ENCODE results near the gene SEPTIN7. TPM values are rescaled to one million over a fixed set of nuclear protein-coding genes. Genes with fewer than 3 reads are reported as not detected.

SEPTIN7 gene
- total RNA-seq, 8 experiments from 2014 or later = 152 to 403 (median 227) TPM

DNA sequence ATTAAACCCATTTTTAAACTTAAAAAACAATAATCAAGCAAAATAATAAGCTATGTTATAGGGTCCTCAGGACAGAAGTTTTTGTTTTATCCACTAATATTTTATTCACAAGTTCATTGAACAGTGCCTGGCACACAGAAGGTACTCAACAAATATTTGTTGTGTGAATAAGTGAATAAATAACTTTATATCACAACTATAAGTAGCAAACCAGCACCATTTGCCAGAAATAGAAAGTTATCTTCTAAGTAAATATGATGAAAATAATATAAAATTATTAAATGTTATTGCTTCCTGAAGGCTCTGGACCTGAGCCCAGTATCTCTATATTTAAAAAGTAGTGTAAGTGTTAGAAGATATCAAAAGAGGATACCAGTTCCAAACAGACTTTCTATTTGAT, 29.1 kb upstream of the SEPTIN7 start:
- Histone ChIP-seq H3K4me3 (no peak overlapping the region), H3K4me1 (replicated peaks in 1 of 2) (no peaks in the 10 kb centered on the region), H3K27ac (no peak overlapping the region)
- no peak for ATAC-seq (replicated peaks in 6 of 8)
- in situ Hi-C loops (cut with MboI; ENCODE audit: low pct_unique_long_range_greater_than_20kb in 2 of 9, low sequenced_read_pairs in 9 of 9, unreplicated experiment in 9 of 9) = no loop called here

DNA sequence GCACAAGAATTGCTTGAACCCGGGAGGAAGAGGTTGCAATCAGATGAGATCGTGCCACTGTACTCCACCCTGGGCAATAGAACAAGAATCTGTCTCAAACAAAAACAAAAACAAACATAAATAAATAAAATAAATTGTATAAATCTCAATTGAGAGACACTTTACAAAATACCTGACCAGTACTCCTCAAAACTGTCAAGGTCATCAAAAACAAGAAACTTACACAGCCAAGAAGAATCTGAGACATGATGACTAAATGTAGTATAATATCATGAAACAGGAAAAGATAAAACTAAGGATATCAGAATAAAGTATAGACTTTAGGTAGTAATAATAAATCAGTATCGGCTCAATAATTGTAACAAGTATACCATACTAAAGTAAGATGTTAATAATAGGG, 26.9 kb upstream of the SEPTIN7 start:
- Histone ChIP-seq H3K27ac (no peak overlapping the region), H3K4me1 (replicated peaks in 1 of 2) (no peaks in the 10 kb centered on the region), H3K4me3 (no peak overlapping the region)
- ATAC-seq (replicated peaks in 6 of 8) = no peak
- 57 to 100% (median 86%) methylated on average over 1 to 3 of the region's 3 CpGs for WGBS, 10 experiments
- in situ Hi-C loops (cut with MboI; ENCODE audit: low pct_unique_long_range_greater_than_20kb in 2 of 9, low sequenced_read_pairs in 9 of 9, unreplicated experiment in 9 of 9) = no loop called here

DNA sequence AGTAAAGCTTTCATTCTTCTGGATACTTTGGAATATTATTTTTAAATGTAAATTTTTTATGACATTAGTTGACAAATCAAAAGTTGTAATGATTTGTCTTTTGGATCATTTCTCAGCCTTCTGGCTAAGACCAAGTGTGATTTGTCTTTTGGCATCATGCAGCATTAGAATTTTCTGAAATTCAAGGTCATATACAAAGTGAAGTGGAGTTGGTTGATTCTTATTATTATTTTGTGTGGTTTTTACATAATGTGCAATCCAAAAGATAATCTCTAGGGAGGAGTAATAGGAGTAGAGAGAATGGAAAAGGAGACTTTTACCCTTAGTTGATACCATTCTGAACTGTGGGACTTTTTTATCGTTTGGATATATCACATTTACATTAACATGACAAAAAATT, 24.2 kb upstream of the SEPTIN7 start:
- no peak overlapping the region for H3K27ac ChIP-seq
- ATAC-seq (replicated peaks in 6 of 8) = no peak
- 33 to 100% (median 74%) methylated on average over 1 of the region's 1 CpG; no CpG with 5 or more reads in 4 of the 10 experiments for WGBS, 10 experiments
- H3K4me1 ChIP-seq (replicated peaks in 1 of 2) = no peaks in the 10 kb centered on the region
- in situ Hi-C loops (cut with MboI; ENCODE audit: low pct_unique_long_range_greater_than_20kb in 2 of 9, low sequenced_read_pairs in 9 of 9, unreplicated experiment in 9 of 9) = no loop called here
- H3K4me3 ChIP-seq = no peak overlapping the region

DNA sequence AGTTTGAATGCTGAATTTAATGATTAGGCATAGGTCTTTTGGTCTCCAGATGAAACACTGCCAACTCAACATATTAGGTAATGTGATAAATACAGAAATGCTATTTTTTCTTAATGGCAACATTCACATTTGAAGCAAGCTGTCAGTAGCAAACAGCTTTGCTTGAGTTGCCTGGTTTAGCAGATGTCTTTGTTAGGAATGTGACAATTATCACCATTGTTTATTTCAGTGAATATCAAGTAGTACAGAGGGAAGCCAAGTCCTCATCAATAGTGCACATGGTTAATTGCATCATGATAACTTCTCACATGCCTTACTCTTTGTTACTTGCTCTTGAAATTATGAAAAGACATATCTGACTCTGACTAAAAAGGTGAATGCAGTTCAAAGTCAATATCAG, 23.7 kb upstream of the SEPTIN7 start:
- no peaks in the 10 kb centered on the region for H3K4me1 ChIP-seq (replicated peaks in 1 of 2)
- no peak overlapping the region for H3K4me3 ChIP-seq
- in situ Hi-C loops (cut with MboI; ENCODE audit: low pct_unique_long_range_greater_than_20kb in 2 of 9, low sequenced_read_pairs in 9 of 9, unreplicated experiment in 9 of 9) = no loop called here
- no peak overlapping the region for H3K27ac ChIP-seq
- no peak for ATAC-seq (replicated peaks in 6 of 8)

DNA sequence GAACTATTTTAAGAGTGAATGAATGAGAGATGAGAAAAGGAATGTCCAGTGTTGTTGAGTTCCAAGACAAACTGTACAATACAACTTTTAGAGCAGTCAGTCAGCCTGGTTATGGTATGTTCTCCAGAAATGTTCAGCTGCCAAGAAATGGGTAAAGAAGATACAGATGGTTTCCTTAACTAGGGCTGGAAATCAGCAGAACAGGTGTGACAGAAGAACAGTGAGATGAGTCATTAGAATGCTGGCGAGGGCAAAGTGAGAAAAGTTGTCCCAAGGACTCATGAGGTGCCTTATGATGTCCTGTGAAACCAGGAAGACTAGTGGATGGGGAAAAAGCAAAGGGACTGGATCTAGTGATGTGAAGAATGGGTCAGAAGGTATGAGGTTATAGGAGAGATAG, 20.8 kb upstream of the SEPTIN7 start:
- no peak for ATAC-seq (replicated peaks in 6 of 8)
- in situ Hi-C loops (cut with MboI; ENCODE audit: low pct_unique_long_range_greater_than_20kb in 2 of 9, low sequenced_read_pairs in 9 of 9, unreplicated experiment in 9 of 9) = no loop called here
- H3K27ac ChIP-seq = no peak overlapping the region
- no peaks in the 10 kb centered on the region for H3K4me1 ChIP-seq (replicated peaks in 1 of 2)
- WGBS, 10 experiments = 17 to 91% (median 68%) methylated on average over 1 of the region's 1 CpG; no CpG with 5 or more reads in 4 of the 10 experiments
- H3K4me3 ChIP-seq = no peak overlapping the region

DNA sequence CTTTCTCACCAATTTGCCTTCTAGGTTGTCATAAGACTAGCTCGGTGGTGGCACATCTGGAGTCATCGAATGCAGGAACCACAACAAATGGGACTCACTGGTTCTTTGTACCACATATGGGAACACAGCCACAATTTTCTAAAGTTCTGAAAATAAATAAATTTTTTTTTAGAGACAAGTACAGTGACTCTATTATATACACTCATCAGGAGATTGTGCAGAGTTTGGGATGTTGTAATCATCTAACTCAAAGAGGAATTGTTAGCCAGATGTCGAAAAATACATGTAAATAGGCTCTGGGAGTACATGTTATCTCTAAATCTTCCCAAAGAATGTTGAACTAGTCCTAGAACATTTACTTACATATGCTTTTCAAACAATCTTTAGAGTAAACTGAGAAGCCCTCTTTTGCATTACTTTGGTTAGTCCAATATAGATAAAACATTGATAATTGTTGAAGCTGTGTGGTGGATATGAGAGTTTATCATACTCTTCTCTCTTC, 19.6 kb upstream of the SEPTIN7 start:
- no peaks in the 10 kb centered on the region for H3K4me1 ChIP-seq (replicated peaks in 1 of 2)
- H3K27ac ChIP-seq = no peak overlapping the region
- no peak overlapping the region for H3K4me3 ChIP-seq
- peak in 2 of 8 experiments; percentile 40 to 47 for ATAC-seq (replicated peaks in 6 of 8)
- 0 to 100% (median 86%) methylated on average over 1 to 3 of the region's 3 CpGs; no CpG with 5 or more reads in 3 of the 10 experiments for WGBS, 10 experiments
- in situ Hi-C loops (cut with MboI; ENCODE audit: low pct_unique_long_range_greater_than_20kb in 2 of 9, low sequenced_read_pairs in 9 of 9, unreplicated experiment in 9 of 9) = no loop called here

DNA sequence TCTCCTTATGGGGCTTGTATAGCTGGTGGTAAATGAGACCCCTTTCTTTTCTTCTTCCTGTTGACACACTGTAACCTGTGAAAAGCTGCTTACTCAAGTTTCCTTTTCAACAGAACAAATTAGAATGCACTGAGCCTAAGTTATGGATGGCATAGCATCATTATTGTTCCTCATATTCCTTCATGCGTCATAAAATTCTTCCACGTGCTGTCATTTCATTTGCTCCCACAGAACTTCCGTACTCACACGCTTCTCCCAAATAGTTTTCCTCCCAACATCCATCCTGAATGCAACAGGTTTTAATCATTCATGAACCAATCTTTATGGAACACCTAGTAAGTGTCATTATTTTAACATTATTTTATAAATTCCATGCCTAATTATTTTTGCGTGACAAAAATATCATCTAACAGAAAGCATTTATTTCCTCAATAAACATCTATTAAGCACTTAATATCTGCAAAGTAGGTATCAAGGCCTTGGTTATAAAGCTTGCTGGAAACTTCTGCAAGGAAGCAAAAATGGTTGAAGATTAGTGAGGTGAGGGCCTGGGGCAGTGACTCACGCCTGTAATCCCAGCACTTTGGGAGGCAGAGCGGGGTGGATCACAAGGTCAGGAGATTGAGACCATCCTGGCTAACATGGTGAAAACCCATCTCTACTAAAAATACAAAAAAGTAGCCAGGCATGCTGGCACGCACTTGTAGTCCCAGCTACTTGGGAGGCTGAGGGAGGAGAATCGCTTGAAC, 18.9 kb upstream of the SEPTIN7 start:
- Histone ChIP-seq H3K4me1 (replicated peaks in 1 of 2) (no peaks in the 10 kb centered on the region), H3K27ac (no peak overlapping the region), H3K4me3 (no peak overlapping the region)
- in situ Hi-C loops (cut with MboI; ENCODE audit: low pct_unique_long_range_greater_than_20kb in 2 of 9, low sequenced_read_pairs in 9 of 9, unreplicated experiment in 9 of 9) = no loop called here
- 70 to 97% (median 91%) methylated on average over 3 to 8 of the region's 9 CpGs for WGBS, 10 experiments
- ATAC-seq (replicated peaks in 6 of 8) = no peak

DNA sequence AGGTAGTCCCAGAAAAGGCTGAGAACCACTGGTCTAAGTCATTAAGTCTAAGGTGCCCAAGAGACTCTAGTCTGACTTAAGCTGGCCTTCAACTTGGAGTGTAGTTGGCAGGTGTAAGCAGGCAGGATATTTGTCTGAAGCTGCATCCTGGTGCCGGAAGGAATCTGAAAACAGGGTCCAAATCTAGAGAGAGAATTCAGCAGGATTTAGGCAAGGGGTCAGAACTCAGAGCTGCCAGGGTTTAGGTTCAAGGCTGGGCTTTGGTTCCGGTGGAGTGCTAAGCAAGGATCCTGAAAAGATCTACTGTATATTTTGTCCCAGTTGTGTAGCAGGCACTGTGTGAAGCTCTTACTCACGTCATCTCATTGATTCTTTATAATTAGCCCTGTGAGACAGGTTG, 16.5 kb upstream of the SEPTIN7 start:
- no peak overlapping the region for H3K4me3 ChIP-seq
- in situ Hi-C loops (cut with MboI; ENCODE audit: low pct_unique_long_range_greater_than_20kb in 2 of 9, low sequenced_read_pairs in 9 of 9, unreplicated experiment in 9 of 9) = no loop called here
- ATAC-seq (replicated peaks in 6 of 8) = no peak
- 42 to 100% (median 87%) methylated on average over 2 to 3 of the region's 3 CpGs; no CpG with 5 or more reads in 4 of the 10 experiments for WGBS, 10 experiments
- no peaks in the 10 kb centered on the region for H3K4me1 ChIP-seq (replicated peaks in 1 of 2)
- no peak overlapping the region for H3K27ac ChIP-seq

DNA sequence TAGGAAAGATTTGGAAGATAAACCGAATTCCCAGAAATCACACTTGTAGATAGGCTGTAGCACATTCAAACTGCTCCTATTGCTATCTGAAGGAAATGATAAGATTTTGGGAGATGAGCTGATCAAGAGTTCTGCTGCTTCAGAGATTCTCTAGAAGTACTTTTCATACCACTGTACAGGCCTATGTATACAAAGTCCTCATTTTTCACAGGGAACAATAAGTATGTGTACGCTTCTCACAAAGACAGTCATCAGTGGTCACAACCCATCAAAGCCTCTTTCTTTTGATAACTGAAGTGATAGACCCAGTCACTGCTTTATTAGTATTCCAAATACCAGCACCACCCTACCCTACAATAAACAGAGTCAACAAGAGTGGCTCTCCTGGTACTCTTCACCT, 15.6 kb upstream of the SEPTIN7 start:
- Histone ChIP-seq H3K4me1 (replicated peaks in 1 of 2) (no peaks in the 10 kb centered on the region), H3K4me3 (no peak overlapping the region), H3K27ac (no peak overlapping the region)
- in situ Hi-C loops (cut with MboI; ENCODE audit: low pct_unique_long_range_greater_than_20kb in 2 of 9, low sequenced_read_pairs in 9 of 9, unreplicated experiment in 9 of 9) = no loop called here
- WGBS, 10 experiments = 60 to 100% (median 86%) methylated on average over 1 to 2 of the region's 2 CpGs; no CpG with 5 or more reads in 3 of the 10 experiments
- no peak for ATAC-seq (replicated peaks in 6 of 8)

DNA sequence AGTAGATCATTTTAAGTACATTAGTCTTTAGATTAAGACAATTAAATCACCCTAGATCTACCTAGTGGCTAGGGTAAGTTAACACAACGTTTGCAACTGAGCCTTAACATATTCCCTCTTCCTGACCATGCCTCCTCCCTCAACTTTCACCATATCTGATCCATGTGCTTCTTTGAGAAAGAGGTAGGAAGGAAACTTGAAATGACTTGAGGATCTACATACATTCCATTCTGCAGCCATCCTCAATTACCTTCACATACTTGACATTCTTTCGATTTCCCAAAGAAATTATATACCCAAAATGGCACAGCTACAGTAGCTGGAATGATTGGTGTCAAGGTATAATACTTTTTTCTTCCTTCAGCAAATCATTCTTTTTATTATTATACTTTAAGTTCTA, 12.9 kb upstream of the SEPTIN7 start:
- in situ Hi-C loops (cut with MboI; ENCODE audit: low pct_unique_long_range_greater_than_20kb in 2 of 9, low sequenced_read_pairs in 9 of 9, unreplicated experiment in 9 of 9) = no loop called here
- no peak for ATAC-seq (replicated peaks in 6 of 8)
- H3K27ac ChIP-seq = no peak overlapping the region
- no peak overlapping the region for H3K4me3 ChIP-seq
- 17 to 83% (median 50%) methylated on average over 1 to 2 of the region's 2 CpGs; no CpG with 5 or more reads in 1 of the 10 experiments for WGBS, 10 experiments
- no peaks in the 10 kb centered on the region for H3K4me1 ChIP-seq (replicated peaks in 1 of 2)

DNA sequence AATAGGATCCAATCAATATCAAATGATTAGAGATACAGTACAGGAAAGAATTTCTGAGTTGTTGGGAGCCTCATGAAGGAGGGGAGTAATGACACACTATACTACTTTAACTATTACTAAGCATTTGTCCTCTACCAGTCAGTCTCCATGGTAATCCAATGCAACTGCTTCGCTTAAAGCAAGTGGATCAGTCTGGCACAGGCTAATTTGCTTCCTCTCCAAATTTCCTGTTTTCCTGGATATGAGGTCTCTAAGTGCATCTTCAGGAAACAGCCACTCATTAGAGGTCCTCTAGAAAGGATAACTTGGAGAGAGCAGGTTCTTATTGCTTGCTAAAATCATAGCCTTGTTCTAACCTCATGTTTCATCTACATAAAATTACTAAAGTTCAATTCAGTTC, 8.4 kb upstream of the SEPTIN7 start:
- WGBS, 10 experiments = 17 to 100% (median 95%) methylated on average over 1 of the region's 1 CpG; no CpG with 5 or more reads in 4 of the 10 experiments
- in situ Hi-C loops (cut with MboI; ENCODE audit: low pct_unique_long_range_greater_than_20kb in 2 of 9, low sequenced_read_pairs in 9 of 9, unreplicated experiment in 9 of 9) = no loop called here
- no peaks in the 10 kb centered on the region for H3K4me1 ChIP-seq (replicated peaks in 1 of 2)
- no peak overlapping the region for H3K4me3 ChIP-seq
- H3K27ac ChIP-seq = no peak overlapping the region
- ATAC-seq (replicated peaks in 6 of 8) = peak in 1 of 8 experiments; percentile 43

DNA sequence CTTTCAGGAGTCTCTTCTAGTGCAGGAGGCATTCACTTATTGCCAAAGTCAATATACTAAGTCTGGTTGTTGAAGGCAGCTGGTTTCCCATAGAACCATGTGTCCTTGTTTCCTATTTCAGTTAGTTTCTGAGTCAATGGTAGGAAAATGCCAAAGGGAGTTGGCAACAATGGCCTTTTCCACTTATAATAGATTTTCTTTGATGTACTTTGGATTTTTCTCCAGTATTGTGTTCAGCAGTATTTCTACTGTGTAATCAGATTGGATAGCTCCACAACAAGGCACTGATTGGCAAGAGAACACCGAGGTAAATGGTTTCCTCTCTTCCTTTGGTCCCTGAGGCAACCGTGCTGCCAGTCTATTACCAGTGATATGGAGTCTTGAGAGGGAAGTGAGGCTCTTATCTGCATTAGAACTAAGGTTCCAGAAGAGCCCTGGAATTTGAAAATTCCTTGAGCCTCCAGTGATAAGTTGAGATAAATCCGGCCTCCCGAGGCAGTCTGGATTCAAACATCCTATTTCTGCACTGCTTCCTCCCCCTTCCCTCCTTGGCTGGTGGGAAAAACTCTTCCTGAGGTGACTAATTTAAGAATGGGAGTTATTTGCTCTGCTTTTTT, 7.9 kb upstream of the SEPTIN7 start:
- in situ Hi-C loops (cut with MboI; ENCODE audit: low pct_unique_long_range_greater_than_20kb in 2 of 9, low sequenced_read_pairs in 9 of 9, unreplicated experiment in 9 of 9) = no loop called here
- ATAC-seq (replicated peaks in 6 of 8) = peak in 1 of 8 experiments; percentile 81
- no peak overlapping the region for H3K4me3 ChIP-seq
- no peaks in the 10 kb centered on the region for H3K4me1 ChIP-seq (replicated peaks in 1 of 2)
- H3K27ac ChIP-seq = no peak overlapping the region
- WGBS, 10 experiments = 50 to 100% (median 81%) methylated on average over 1 to 4 of the region's 4 CpGs; no CpG with 5 or more reads in 2 of the 10 experiments

DNA sequence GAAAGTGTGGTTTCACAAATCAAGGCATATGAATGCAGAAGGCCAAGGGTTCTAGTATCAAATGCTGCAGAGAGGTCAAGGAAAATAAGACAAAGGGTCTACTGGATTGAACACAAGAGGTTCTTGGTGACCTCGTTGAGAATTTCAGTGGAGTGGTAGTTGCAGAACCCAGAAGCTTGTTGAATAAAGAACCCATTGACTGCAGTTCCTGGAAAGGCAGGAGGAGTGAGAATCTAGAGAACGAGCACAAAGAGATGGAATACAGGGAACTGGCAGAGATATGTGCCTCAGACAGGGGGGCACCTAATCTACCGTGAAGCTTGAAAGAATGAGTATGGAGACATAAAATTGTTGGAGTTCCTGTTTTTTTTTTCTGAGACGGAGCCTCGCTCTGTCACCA, 3.5 kb upstream of the SEPTIN7 start:
- no peak for ATAC-seq (replicated peaks in 6 of 8)
- H3K4me3 ChIP-seq = no peak overlapping the region
- 83 to 100% (median 92%) methylated on average over 2 to 5 of the region's 5 CpGs; no CpG with 5 or more reads in 3 of the 10 experiments for WGBS, 10 experiments
- peaks cover 0 to 6% of the 10 kb centered on the region in 2 donors for H3K4me1 ChIP-seq (replicated peaks in 1 of 2)
- H3K27ac ChIP-seq = no peak overlapping the region
- in situ Hi-C loops (cut with MboI; ENCODE audit: low pct_unique_long_range_greater_than_20kb in 2 of 9, low sequenced_read_pairs in 9 of 9, unreplicated experiment in 9 of 9) = no loop called here

All from motor neuron (in vitro differentiated cells).